HG03060 (cell line): ENCODE data around the gene SLC9C1.
A peak's percentile ranks its signal among the peaks of the same experiment; 100 is the strongest.
"Not testable (repeated sequence)": the region's sequence is repeated elsewhere in the genome, so short reads cannot be mapped to it uniquely, and the experiment has no call there.

Source experiments
- ATAC-seq: cut with Tn5 transposase; IDR thresholded peaks from one replicate; pipeline ENCODE4 v1.9.1; 2021; ENCODE audit warnings: low read depth, moderate number of reproducible peaks; ENCODE audit not compliant: unreplicated experiment

SLC9C1 gene

DNA sequence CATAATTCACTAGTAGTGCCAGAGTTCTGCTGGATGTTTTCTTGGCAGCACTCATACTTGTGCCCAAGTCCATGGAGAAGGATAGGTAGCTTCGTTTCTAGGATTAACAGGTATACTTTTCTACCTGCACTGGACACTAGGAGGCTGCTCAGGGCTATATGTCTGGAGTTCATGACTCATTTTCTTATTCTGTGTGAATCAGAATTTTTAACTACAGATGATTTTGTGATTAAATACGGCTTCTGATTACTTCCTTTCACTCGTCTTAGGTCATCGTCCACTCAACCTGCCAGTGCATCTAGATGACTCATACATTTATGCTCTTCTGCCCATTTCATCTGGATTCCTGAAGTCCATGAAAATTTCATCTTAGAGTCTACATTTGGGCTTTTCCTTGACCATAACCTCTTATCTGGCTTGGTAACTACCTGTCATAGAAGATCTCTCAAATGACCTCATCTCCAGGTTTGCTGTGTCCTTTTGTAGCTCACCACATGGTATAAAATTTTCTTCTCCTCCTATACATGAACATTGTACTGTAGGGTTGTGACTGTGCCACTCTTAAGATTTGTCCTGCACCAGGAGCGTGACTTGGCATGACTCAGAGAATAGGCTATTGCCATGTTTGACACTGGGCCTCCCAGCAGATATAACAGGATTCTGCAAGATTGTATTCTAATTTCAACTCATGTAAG lies 94.2 kb downstream of the SLC9C1 start:
- ATAC-seq = no peak

- ATAC-seq = no peak
Measured at GRCh38 chr3:112197131-112197530, 96.9 kb downstream of the SLC9C1 start.

DNA sequence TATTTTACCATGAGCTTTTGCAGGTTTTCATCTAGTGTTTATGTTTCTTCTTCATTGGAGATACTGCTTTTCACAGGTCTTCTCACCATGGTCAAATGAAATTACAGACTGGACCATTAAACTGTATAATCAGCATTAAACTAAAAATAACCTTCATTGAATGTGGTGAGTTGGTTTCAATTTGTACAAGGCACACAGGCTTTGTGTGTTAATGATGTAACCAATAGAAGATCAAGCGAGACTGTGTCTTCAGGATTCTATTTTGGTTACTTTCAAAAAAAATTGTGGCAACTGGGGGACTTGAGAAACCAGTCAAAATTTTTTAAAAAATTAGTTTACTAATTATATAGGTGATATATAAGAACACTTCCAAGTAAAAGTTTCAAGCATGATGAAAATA lies 106.7 kb downstream of the SLC9C1 start:
- ATAC-seq = no peak

- ATAC-seq = not testable (repeated sequence)
Measured at GRCh38 chr3:112185423-112186035, 108.5 kb downstream of the SLC9C1 start.

- ATAC-seq = no peak
Measured at GRCh38 chr3:112175646-112176045, 118.4 kb downstream of the SLC9C1 start.

DNA sequence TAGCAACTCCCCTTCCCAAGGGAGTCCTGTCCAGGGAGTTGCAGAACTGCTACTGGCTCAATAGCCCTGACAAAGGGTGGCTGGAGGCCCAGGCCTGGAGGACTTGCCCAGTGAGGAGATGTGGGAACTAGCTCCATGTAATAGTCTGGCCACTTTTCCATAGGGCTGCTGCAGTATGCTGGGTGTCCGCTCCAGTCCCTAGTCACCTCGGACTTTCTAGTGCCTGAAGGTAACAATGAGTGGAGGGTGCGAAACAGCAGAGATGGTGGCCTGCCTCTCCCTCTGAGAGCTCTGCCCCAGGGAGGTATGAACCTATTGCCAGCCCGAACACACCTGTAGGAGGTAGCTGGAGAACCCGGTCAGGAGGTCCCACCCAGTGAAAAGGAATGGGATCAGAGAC lies 119.0 kb downstream of the SLC9C1 start:
- no peak for ATAC-seq

DNA sequence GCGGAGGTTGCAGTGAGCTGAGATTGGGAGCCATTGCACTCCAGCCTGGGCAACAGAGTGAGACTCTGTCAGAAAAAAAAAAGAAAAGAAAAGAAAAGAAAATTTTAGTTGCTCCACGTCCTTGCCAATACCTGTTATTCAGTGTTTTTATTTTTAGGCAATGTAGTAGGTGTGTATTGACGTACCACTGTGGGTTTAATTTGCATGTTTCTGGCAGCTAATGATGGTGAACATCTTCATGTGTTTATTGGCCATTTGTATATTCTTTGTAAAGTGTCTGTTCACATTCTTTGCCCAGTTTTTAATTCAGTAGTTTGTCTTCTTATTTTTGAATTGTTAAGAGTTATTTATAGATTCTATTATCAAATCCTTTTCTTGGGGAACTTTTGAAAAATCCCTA lies 122.9 kb downstream of the SLC9C1 start:
- ATAC-seq = no peak

GRCh38 chr3:112170046-112170445 lies 124.0 kb downstream of the SLC9C1 start:
- ATAC-seq = no peak

GRCh38 chr3:112167758-112168157 lies 126.3 kb downstream of the SLC9C1 start:
- ATAC-seq = peak; percentile 85

- no peak for ATAC-seq
Measured at GRCh38 chr3:112149136-112149535, 144.9 kb downstream of the SLC9C1 start.

DNA sequence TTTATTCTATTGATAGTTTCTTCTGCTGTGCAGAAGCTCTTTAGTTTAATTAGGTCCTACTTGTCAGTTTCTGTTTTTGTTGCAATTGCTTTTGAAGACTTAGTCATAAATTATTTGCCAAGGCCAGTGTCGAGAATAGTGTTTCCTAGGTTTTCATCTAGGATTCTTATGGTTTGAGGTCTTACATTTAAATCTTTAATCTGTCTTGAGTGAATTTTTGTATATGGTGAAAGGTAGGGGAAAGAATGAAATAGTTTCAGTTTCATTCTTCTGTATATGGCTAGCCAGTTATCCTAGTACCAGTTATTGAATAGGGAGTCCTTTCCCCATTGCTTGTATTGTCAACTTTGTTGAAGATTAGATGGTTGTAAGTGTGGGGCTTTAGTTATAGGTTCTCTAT lies 150.3 kb downstream of the SLC9C1 start:
- ATAC-seq = no peak

GRCh38 chr3:112143251-112143650 lies 150.8 kb downstream of the SLC9C1 start:
- no peak for ATAC-seq

DNA sequence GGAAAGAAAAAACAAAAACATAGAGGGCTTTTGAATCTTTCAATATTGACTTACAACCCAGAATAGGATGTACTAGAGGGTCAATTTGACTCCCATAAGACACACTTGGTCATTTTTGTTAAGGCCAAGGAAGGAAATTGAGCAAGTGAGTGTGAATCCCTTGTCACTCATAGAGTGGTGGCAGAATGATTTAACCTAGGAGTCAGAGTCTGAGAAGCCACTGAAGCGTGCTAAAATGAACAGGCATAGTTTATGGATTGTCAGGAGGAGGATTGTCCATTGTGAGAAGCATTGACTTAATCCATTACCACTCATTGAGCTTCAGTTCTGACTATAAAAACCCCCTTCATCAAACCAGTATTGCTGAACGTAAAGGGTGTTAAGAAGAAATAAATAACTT lies 152.7 kb downstream of the SLC9C1 start:
- no peak for ATAC-seq

GRCh38 chr3:112140584-112140983 lies 153.4 kb downstream of the SLC9C1 start:
- ATAC-seq = no peak

GRCh38 chr3:112138219-112138969 lies 155.6 kb downstream of the SLC9C1 start:
- no peak for ATAC-seq

DNA sequence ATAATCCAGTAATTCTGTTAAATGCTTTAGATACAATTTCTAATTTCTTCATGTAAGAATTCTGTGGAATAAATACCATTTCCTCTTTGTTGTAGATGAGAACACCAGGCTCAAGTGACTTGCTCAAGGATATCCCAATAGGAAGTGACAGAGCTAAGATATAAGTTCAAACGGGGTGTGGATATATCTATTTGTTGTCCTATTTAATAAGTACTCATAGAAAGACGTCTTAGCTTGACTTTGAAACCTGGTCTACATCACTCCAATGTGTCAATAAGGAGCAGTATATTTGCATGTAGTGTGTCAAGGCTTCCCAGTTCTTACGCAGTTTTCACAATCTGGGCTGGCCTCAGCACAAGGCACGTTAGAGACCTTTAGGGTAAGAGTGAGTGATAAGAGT lies 156.2 kb downstream of the SLC9C1 start:
- no peak for ATAC-seq

- ATAC-seq = no peak
Measured at GRCh38 chr3:112136959-112137693, 156.9 kb downstream of the SLC9C1 start.

- no peak for ATAC-seq
Measured at GRCh38 chr3:112136046-112136445, 158.0 kb downstream of the SLC9C1 start.

- ATAC-seq = no peak
Measured at GRCh38 chr3:112134335-112135124, 159.5 kb downstream of the SLC9C1 start.

- no peak for ATAC-seq
Measured at GRCh38 chr3:112133626-112134334, 160.2 kb downstream of the SLC9C1 start.
